Peyer's patch (tissue), 4 donors: ENCODE results near the gene NUCKS1. TPM values are rescaled to one million over a fixed set of nuclear protein-coding genes. Genes with fewer than 3 reads are reported as not detected.

Source experiments
- DNase-seq, 3 donors: peaks; one replicate each; pipeline ENCODE4 v3.0.0-alpha.2; 2017 to 2019
- H3K27ac ChIP-seq, 4 donors: fragments of 200-600 bp; sonication (generic); one replicate each; pipeline ENCODE4 v1.5.1; 2016 to 2019
- H3K27me3 ChIP-seq, 2 donors: fragments of 200-600 bp; sonication (generic); one replicate each; pipeline ENCODE4 v1.5.1; 2019
- H3K36me3 ChIP-seq, 3 donors: fragments of 200-600 bp; sonication (generic); one replicate each; pipeline ENCODE4 v1.5.1; 2016 to 2019
- H3K4me1 ChIP-seq, 4 donors: fragments of 200-600 bp; sonication (generic); one replicate each; pipeline ENCODE4 v1.5.1; 2016 to 2019
- H3K4me3 ChIP-seq, 4 donors: fragments of 200-600 bp; sonication (generic); 1 replicate in 3 of 4; 2 replicates in 1 of 4; pipeline ENCODE4 v1.5.1; 2016 to 2019; ENCODE audit warnings: mild to moderate bottlenecking in 1 of 4
- H3K9me3 ChIP-seq, 4 donors: fragments of 200-600 bp; sonication (generic); one replicate each; pipeline ENCODE4 v1.5.1; 2016 to 2019; ENCODE audit warnings: mild to moderate bottlenecking in 1 of 4
- POLR2A ChIP-seq, 2 donors: fragments of 450-650 bp; IDR thresholded peaks; one replicate each; pipeline ENCODE4 v1.5.1; 2017; ENCODE audit warnings: antibody characterized with exemption in 2 of 2, mild to moderate bottlenecking in 2 of 2, moderate library complexity in 2 of 2
- total RNA-seq, 4 donors: library from RNA; depleted of rRNA; stranded (reverse); fragments of >200 nt; gene quantifications; one replicate each; pipeline ENCODE4 v1.1.0, GENCODE V29; 2016
- TF ChIP-seq, protein P1 (sequence below), 6 experiments: fragments of 450-650 bp in 4 of 6; fragments of 200-600 bp in 2 of 6; sonication (generic) in 1 of 6; IDR thresholded peaks; one replicate each; pipeline ENCODE4 v1.5.1; 2017 to 2019; ENCODE audit warnings: antibody characterized with exemption in 6 of 6, mild to moderate bottlenecking in 3 of 6, moderate library complexity in 1 of 6

The NUCKS1 gene
- total RNA-seq, 4 donors from 2014 or later: 21.1 to 64.5 (median 41.5) TPM

DNA sequence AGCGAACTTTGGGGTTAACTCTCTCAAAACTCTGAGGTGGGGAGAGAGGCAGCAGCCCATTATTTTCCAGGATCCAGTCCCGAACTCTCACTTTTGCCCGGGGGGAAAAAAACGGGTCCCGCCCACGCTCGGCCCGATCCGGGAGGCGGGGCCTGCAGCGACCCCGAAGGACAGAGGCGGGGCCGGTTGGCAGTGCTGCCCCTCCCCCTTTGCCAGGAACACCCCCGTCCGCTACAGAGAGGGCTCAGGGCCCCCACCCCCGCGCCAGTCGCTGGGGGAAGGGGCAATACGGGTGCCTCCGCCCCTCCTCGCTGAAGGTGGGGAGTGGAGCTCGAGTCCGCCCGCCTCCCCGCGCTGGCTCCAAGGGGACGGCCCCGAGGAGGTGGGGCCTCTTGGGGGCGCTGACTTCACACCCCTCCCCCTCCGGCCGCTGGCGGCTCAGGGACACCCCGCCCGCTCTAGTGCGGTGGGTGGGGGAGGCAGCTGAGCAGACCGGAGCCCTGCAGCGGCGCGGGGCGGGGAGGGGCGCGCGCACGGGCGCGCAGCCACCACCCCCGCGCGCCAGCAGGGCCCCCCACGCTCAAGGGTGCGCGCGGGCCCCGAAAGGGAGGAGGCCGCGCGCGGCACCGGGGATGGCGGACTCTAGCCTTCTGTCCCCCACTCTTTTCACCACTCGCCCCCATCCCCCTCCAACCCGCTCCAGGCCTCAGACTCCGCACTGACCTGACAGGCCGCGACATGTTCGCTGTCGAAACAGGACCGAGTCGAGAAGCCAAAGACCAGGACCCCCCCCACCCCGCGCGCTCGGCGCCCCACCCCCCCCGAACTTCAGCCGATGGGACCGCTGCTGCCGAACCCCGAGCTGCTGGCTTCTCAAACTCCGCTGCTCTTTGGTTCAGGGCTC is 496 bp downstream of the NUCKS1 start:
- H3K9me3 ChIP-seq: no peaks in the 10 kb centered on the region
- H3K4me3 ChIP-seq: peak overlapping the region; percentile 78 to 96 (median 92)
- DNase-seq: peak; percentile 92 to 97 (median 96)
- TF ChIP-seq, protein P1, sequence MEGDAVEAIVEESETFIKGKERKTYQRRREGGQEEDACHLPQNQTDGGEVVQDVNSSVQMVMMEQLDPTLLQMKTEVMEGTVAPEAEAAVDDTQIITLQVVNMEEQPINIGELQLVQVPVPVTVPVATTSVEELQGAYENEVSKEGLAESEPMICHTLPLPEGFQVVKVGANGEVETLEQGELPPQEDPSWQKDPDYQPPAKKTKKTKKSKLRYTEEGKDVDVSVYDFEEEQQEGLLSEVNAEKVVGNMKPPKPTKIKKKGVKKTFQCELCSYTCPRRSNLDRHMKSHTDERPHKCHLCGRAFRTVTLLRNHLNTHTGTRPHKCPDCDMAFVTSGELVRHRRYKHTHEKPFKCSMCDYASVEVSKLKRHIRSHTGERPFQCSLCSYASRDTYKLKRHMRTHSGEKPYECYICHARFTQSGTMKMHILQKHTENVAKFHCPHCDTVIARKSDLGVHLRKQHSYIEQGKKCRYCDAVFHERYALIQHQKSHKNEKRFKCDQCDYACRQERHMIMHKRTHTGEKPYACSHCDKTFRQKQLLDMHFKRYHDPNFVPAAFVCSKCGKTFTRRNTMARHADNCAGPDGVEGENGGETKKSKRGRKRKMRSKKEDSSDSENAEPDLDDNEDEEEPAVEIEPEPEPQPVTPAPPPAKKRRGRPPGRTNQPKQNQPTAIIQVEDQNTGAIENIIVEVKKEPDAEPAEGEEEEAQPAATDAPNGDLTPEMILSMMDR (IDR thresholded peaks at IDR 0.05): peak in 1 of 6 experiments; percentile 5
- TF ChIP-seq POLR2A (IDR thresholded peaks at IDR 0.05): peak; percentile 70 to 81
- peak overlapping the region; percentile 98 to 100 (median 99) for H3K27ac ChIP-seq
- no peaks in the 10 kb centered on the region for H3K27me3 ChIP-seq
- H3K4me1 ChIP-seq: peaks cover 0 to 18% (median 8%) of the 10 kb centered on the region in 4 donors
- H3K36me3 ChIP-seq: no peaks in the 10 kb centered on the region

DNA sequence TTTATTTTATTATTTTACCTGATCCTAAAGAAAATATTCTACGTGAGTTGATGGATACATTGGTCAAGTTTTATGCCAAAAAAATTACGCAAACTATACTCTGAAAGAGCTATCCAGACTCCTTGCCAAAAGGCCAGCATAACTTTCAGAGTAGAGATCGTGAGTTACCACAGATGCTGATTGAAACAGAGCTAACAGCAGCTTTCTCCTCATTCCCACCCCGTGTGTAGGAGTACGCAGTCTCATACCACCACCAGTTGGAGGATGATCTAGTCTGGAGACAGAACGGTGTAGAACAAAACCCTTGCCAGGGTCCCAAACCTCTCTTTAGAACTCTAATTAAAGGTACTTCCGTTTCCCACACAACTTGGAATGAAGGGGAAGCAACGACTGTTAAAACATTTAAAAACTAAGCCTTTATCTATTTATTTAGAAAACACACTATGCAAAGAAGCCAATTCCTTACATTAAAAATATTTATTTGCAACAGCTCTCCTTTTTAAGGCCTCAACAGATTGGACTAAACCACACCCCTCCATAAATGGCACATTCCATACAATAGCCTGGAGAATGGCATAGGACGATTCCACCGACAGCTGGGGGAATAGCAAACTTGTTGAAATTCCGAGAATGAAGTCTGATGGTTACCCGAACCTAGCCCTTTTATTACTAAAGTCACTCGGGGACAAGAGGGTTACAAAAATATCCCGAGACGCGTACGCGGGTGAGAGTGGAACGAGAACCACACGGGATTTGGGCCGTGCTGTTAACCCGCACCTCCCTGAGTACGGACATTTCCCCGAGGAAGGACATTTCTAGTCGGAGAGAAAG is 1.4 kb downstream of the NUCKS1 start:
- TF ChIP-seq, protein P1 (IDR thresholded peaks at IDR 0.05): no peak
- no peak for TF ChIP-seq POLR2A (IDR thresholded peaks at IDR 0.05)
- Histone ChIP-seq H3K27me3 (no peaks in the 10 kb centered on the region), H3K4me3 (peak overlapping the region; percentile 78 to 96 (median 92)), H3K4me1 (peaks cover 0 to 18% (median 8%) of the 10 kb centered on the region in 4 donors), H3K36me3 (no peaks in the 10 kb centered on the region), H3K27ac (peak overlapping the region; percentile 98 to 100 (median 99)), H3K9me3 (no peaks in the 10 kb centered on the region)
- no peak for DNase-seq

DNA sequence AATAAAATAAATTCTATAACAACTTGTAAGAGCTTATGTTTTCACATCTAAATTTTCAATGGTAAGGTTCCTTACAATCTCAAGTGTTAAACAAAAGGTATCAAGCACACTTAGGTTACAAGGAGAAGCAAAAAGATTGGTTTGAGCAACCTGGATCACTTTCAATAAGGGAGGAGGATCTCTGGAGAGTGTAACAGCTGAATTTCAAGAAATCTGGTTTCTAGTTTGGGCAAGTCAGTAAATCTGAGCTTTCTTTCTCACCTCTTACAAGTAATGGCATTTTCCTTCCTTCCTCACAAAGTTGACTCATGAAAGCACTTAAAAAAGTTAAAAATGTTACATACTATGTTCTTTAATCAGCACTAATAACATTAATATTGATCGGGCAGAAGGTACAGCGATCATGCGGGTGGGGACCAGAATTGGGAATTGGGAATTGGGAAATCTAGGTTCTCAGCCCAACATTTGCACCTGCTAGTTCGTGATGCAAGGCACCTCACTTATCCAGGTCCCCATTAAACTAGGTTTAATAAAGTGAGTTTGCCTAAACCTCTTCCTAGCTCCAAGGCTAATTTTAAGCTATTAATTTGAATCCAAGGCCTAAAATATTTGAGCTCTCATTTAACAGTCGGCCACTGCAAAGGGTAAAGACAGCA is 3.1 kb downstream of the NUCKS1 start:
- no peak for DNase-seq
- H3K36me3 ChIP-seq: no peaks in the 10 kb centered on the region
- peaks cover 0 to 25% (median 10%) of the 10 kb centered on the region in 4 donors for H3K4me1 ChIP-seq
- no peak overlapping the region for H3K4me3 ChIP-seq
- no peak overlapping the region for H3K27ac ChIP-seq
- TF ChIP-seq POLR2A (IDR thresholded peaks at IDR 0.05): no peak
- H3K27me3 ChIP-seq: no peaks in the 10 kb centered on the region
- H3K9me3 ChIP-seq: no peaks in the 10 kb centered on the region

DNA sequence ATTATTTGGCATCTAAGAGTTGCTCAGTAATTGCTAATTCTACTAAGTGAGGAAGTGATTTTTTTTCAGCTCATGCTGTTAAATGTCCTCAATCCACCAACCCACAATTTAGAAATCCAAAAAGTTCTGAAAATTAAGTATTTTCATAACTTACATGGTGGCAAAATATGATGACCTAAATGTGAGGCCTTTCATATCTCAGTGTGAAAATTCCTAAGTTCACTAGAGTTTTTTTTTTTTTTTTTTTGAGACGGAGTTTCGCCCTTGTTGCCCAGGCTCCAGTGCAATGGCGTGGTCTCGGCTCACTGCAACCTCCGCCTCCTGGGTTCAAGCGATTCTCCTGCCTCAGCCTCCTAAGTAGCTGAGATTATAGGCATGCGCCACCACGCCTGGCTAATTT is 5.6 kb downstream of the NUCKS1 start:
- no peak for DNase-seq
- H3K4me3 ChIP-seq: no peak overlapping the region
- peaks cover 0 to 25% (median 9%) of the 10 kb centered on the region in 4 donors for H3K4me1 ChIP-seq
- no peak for TF ChIP-seq POLR2A (IDR thresholded peaks at IDR 0.05)
- TF ChIP-seq, protein P1 (IDR thresholded peaks at IDR 0.05): no peak
- H3K27ac ChIP-seq: no peak overlapping the region
- H3K36me3 ChIP-seq: no peaks in the 10 kb centered on the region
- no peaks in the 10 kb centered on the region for H3K9me3 ChIP-seq
- H3K27me3 ChIP-seq: no peaks in the 10 kb centered on the region

DNA sequence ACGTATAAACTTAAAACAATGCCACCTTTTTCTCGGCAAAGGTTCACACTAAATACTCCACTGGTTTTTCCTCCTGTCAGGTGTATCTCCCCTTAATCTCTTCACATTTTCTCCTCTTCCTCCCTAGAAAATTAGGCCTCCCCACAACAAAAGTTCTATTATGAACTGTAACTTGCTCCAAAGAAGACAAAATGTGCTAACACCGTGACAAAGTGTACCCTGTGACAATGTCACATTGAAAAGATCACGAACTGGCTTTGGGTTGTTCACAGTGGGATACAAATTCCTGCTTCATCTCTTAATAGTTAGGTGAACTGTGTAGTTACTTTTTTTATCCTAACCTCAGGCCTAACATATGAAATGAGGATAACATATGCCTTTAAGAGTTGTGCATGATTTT is 6.0 kb downstream of the NUCKS1 start:
- H3K27me3 ChIP-seq: no peaks in the 10 kb centered on the region
- no peak overlapping the region for H3K4me3 ChIP-seq
- peaks cover 0 to 25% (median 9%) of the 10 kb centered on the region in 4 donors for H3K4me1 ChIP-seq
- no peaks in the 10 kb centered on the region for H3K9me3 ChIP-seq
- H3K36me3 ChIP-seq: no peaks in the 10 kb centered on the region
- no peak for DNase-seq
- H3K27ac ChIP-seq: no peak overlapping the region
- TF ChIP-seq, protein P1 (IDR thresholded peaks at IDR 0.05): no peak
- no peak for TF ChIP-seq POLR2A (IDR thresholded peaks at IDR 0.05)
